ENCODE data around the gene NCOA1.
"Not testable (repeated sequence)": the region's sequence is repeated elsewhere in the genome, so short reads cannot be mapped to it uniquely, and the experiment has no call there.

Gene NCOA1

GRCh38 chr2:24509425-24509824 lies 18.4 kb downstream of the NCOA1 start:
- no peak for DNase-seq

- no peak for DNase-seq
These were observed 18.8 kb downstream of the NCOA1 start for GRCh38 chr2:24509840-24510239.

GRCh38 chr2:24510771-24511170 lies 19.7 kb downstream of the NCOA1 start:
- no peak for DNase-seq

GRCh38 chr2:24511198-24511597 lies 20.1 kb downstream of the NCOA1 start:
- no peak for DNase-seq

GRCh38 chr2:24511894-24512293 lies 20.8 kb downstream of the NCOA1 start:
- no peak for DNase-seq

GRCh38 chr2:24512404-24512803 lies 21.4 kb downstream of the NCOA1 start:
- DNase-seq: no peak

GRCh38 chr2:24512831-24513230 lies 21.8 kb downstream of the NCOA1 start:
- DNase-seq: no peak

- no peak for DNase-seq
These were observed 22.4 kb downstream of the NCOA1 start for GRCh38 chr2:24513281-24514071.

GRCh38 chr2:24514820-24515219 lies 23.8 kb downstream of the NCOA1 start:
- no peak for DNase-seq

- DNase-seq: peak in 1 of 2 donors; percentile 10
These were observed 24.3 kb downstream of the NCOA1 start for GRCh38 chr2:24515335-24515734.

GRCh38 chr2:24515831-24516230 lies 24.8 kb downstream of the NCOA1 start:
- no peak for DNase-seq

GRCh38 chr2:24517247-24517646 lies 26.2 kb downstream of the NCOA1 start:
- DNase-seq: no peak

GRCh38 chr2:24520175-24520574 lies 29.1 kb downstream of the NCOA1 start:
- DNase-seq: no peak

GRCh38 chr2:24521162-24521857 lies 30.3 kb downstream of the NCOA1 start:
- DNase-seq: no peak

GRCh38 chr2:24521975-24522639 lies 31.1 kb downstream of the NCOA1 start:
- no peak for DNase-seq

- no peak for DNase-seq
These were observed 36.5 kb downstream of the NCOA1 start for GRCh38 chr2:24527536-24527935.

GRCh38 chr2:24530796-24531195 lies 39.7 kb downstream of the NCOA1 start:
- DNase-seq: no peak

- not testable (repeated sequence) for DNase-seq
These were observed 40.6 kb downstream of the NCOA1 start for GRCh38 chr2:24531610-24532009.

GRCh38 chr2:24532057-24532456 lies 41.0 kb downstream of the NCOA1 start:
- not testable (repeated sequence) for DNase-seq

GRCh38 chr2:24533574-24533973 lies 42.5 kb downstream of the NCOA1 start:
- not testable (repeated sequence) for DNase-seq

GRCh38 chr2:24538720-24539119 lies 47.7 kb downstream of the NCOA1 start:
- no peak for DNase-seq

GRCh38 chr2:24539258-24539657 lies 48.2 kb downstream of the NCOA1 start:
- no peak for DNase-seq

GRCh38 chr2:24540011-24540477 lies 49.0 kb downstream of the NCOA1 start:
- no peak for DNase-seq

GRCh38 chr2:24541621-24542020 lies 50.6 kb downstream of the NCOA1 start:
- no peak for DNase-seq
